Stimulated activated CD4-positive, alpha-beta T cell treated with anti-CD3 and anti-CD28 coated beads, Interleukin-4, amount 100 ng/mL, for 1 hour (primary cell): Measurements from ENCODE around the gene TJP1.
"Not testable (repeated sequence)": the region's sequence is repeated elsewhere in the genome, so short reads cannot be mapped to it uniquely, and the experiment has no call there.

ENCODE experiments used
- DNase-seq: peaks from one replicate; pipeline ENCODE4 v3.0.0-alpha.2; 2020

The TJP1 gene

GRCh38 chr15:29696950-29697738 lies 125.1 kb downstream of the TJP1 start:
- no peak for DNase-seq

- not testable (repeated sequence) for DNase-seq
These were observed 125.8 kb downstream of the TJP1 start for GRCh38 chr15:29696506-29696905.

GRCh38 chr15:29695489-29696167 lies 126.6 kb downstream of the TJP1 start:
- DNase-seq, result no peak

- DNase-seq, result no peak
These were observed 129.0 kb downstream of the TJP1 start for GRCh38 chr15:29693225-29693624.

- DNase-seq, result no peak
These were observed 129.7 kb downstream of the TJP1 start for GRCh38 chr15:29692527-29692926.

GRCh38 chr15:29690765-29691475 lies 131.3 kb downstream of the TJP1 start:
- no peak for DNase-seq

GRCh38 chr15:29689287-29689986 lies 132.8 kb downstream of the TJP1 start:
- no peak for DNase-seq

GRCh38 chr15:29688506-29689286 lies 133.6 kb downstream of the TJP1 start:
- DNase-seq, result no peak

- DNase-seq, result no peak
These were observed 134.2 kb downstream of the TJP1 start for GRCh38 chr15:29687939-29688505.

- DNase-seq, result no peak
These were observed 135.0 kb downstream of the TJP1 start for GRCh38 chr15:29687204-29687815.

- DNase-seq, result no peak
These were observed 135.6 kb downstream of the TJP1 start for GRCh38 chr15:29686445-29687203.

- DNase-seq, result no peak
These were observed 136.2 kb downstream of the TJP1 start for GRCh38 chr15:29686079-29686425.

- DNase-seq, result no peak
These were observed 136.9 kb downstream of the TJP1 start for GRCh38 chr15:29685156-29686078.

- DNase-seq, result no peak
These were observed 139.5 kb downstream of the TJP1 start for GRCh38 chr15:29682781-29683180.

GRCh38 chr15:29682361-29682760 lies 139.9 kb downstream of the TJP1 start:
- no peak for DNase-seq

- no peak for DNase-seq
These were observed 140.3 kb downstream of the TJP1 start for GRCh38 chr15:29681946-29682345.

GRCh38 chr15:29681166-29681845 lies 141.0 kb downstream of the TJP1 start:
- no peak for DNase-seq

- DNase-seq, result no peak
These were observed 141.7 kb downstream of the TJP1 start for GRCh38 chr15:29680465-29681165.
